Measurements from ENCODE around the gene SLC5A12.

- TF ChIP-seq CTCF (IDR thresholded peaks at IDR 0.05; ENCODE audit: poor library complexity, severe bottlenecking) (no peak), MXI1 (conservative IDR thresholded peaks at IDR 0.05; ENCODE audit: poor library complexity, severe bottlenecking) (no peak), POLR2AphosphoS5 (IDR thresholded peaks at IDR 0.05) (no peak), SMC3 (conservative IDR thresholded peaks at IDR 0.05; ENCODE audit: poor library complexity) (no peak), RAD21 (conservative IDR thresholded peaks at IDR 0.05) (no peak), EZH2 (IDR thresholded peaks at IDR 0.05; ENCODE audit: borderline replicate concordance, insufficient read depth, low read length, poor library complexity, severe bottlenecking) (no peak), EP300 (conservative IDR thresholded peaks at IDR 0.05; ENCODE audit: poor library complexity, severe bottlenecking) (no peak), TAF1 (IDR thresholded peaks at IDR 0.05; ENCODE audit: low read depth) (no peak)
- TF ChIP-seq, protein P1, sequence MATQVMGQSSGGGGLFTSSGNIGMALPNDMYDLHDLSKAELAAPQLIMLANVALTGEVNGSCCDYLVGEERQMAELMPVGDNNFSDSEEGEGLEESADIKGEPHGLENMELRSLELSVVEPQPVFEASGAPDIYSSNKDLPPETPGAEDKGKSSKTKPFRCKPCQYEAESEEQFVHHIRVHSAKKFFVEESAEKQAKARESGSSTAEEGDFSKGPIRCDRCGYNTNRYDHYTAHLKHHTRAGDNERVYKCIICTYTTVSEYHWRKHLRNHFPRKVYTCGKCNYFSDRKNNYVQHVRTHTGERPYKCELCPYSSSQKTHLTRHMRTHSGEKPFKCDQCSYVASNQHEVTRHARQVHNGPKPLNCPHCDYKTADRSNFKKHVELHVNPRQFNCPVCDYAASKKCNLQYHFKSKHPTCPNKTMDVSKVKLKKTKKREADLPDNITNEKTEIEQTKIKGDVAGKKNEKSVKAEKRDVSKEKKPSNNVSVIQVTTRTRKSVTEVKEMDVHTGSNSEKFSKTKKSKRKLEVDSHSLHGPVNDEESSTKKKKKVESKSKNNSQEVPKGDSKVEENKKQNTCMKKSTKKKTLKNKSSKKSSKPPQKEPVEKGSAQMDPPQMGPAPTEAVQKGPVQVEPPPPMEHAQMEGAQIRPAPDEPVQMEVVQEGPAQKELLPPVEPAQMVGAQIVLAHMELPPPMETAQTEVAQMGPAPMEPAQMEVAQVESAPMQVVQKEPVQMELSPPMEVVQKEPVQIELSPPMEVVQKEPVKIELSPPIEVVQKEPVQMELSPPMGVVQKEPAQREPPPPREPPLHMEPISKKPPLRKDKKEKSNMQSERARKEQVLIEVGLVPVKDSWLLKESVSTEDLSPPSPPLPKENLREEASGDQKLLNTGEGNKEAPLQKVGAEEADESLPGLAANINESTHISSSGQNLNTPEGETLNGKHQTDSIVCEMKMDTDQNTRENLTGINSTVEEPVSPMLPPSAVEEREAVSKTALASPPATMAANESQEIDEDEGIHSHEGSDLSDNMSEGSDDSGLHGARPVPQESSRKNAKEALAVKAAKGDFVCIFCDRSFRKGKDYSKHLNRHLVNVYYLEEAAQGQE (IDR thresholded peaks at IDR 0.05; ENCODE audit: borderline replicate concordance): no peak
Measured at GRCh38 chr11:26742966-26743365, 21.1 kb upstream of the SLC5A12 start.

Measured in neural cell (in vitro differentiated cells).